Activated CD8-positive, alpha-beta memory T cell treated with anti-CD3 and anti-CD28 coated beads, Interleukin-2, amount 50 U/mL, for 24 hours (primary cell): ENCODE data around the gene SLC38A2.
A peak's percentile ranks its signal among the peaks of the same experiment; 100 is the strongest.

Experiments used
- DNase-seq: peaks from one replicate; pipeline ENCODE4 v3.0.0-alpha.2; 2020; ENCODE audit errors: extremely low read depth

SLC38A2 gene

DNA sequence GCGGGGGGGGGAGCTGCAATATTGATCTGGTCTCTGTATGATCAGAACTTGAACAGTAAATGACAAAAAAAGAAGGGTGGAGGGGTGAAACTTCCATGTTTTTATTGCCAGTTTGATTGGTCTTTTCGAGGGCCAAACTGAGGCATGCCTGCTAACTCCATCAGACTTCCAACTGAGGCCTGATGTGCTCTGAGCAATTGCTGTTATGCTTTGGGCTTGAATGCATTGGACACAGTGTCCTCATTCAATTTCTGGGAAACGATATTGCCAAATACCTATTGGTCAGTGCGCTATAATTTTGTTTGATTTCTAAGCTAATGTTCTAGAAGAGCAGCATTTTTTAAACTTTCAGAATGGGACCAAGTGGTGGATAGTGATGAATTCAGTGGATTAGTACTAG lies 2.1 kb upstream of the SLC38A2 start:
- DNase-seq: no peak

DNA sequence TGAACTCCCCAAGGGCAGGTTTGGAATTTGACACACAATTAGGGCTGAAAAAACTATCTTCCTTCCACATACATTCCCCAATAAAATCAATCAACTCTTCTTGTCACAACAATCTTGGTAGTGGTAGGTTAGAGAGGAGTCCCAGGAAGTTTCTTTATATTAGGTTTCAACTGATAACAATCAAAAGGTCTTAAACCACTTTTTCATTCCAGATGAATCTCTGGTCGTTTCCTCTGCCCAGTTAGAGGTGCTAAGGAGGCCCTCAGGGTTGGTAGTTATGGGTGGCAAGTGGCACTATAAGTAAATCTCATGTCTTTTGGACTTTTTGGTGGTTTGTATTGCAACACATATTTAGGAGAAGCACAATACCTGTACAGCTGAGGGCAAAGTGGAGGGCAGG lies 1.7 kb upstream of the SLC38A2 start:
- no peak for DNase-seq

DNA sequence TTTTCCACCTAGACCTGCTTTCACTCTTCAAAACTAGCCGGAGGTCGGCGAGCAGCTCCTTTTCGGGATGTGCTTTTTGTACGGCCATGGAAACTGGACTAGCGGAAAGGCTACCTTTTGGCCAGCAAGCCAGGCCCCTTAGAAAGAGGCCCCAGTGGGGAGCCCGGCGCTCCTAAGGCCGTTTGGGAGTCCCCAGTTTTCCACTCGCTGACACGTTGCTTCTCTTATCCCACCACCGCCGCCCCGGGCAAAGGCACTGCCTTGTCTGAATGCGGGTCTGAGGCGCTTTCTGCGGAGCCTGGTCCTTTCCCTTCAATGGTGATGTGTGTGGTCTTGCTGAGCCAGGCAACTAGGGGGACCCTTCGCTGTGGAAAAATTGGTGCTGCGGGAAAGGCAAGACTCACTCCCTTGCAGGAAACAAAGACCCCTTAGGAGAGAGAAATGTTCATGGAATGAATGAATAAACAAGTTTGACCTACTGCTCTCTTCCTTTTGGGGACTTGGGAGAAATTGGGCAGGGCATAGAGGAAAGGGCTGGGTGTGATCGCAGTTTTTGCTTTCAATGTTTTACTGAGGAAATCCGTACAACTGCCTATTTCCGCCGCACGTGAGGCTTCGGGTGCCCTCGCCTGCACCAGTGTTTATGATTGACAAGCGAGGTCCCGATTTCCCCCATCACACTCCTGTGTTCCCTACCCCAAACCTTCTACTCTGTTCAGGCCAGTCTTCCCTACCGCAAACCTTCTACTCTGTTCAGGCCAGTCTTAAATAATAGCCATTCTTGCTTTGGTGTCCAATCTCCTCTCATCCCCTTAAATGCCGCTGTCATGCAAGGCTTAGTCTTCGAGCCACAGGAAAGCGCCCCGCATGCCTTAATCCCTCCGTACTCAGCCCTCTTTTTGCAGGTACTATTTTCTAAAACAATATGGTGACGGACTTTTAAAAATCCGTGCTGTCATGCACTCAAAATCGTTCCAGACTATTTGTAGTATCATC lies 1.0 kb upstream of the SLC38A2 start:
- no peak for DNase-seq

DNA sequence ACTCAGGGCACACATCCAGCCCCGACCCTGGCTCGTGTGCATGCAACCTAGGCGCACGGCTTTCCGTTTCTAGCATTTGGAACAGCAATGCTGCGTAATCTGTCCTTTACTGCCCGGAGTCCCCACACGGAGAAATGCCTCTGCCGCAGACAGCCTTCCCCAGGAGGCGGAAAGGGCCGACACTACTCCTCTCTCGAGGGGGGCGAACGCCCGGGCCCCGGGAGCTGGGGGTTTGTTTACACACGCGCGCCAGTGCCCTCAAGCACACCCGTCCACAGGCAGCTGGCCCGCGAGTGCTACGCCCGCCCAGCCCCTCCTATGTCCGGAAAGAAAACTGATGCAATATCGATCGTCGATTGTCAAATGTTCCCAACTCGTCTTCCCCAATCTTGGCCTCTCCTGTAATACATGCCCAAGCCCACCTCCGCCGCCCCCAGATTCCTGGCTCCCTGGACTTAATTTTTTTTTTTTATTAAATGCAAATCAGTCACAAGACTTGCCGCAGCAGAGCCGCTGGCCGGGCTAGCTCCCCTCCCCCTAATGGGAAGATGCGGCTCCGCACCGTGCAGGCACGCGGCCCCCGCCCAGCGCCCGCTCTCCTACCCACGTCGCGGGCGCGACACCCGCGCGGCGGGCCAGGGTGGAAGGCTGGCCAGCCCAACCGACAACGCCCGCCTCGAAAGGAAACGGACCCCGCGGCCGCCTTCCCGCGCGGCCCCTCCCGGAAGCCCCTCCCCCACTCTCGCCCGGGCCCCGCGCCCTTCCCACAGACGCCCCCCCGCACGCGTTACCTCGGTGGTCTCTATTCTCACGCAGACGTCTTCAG lies 642 bp downstream of the SLC38A2 start:
- no peak for DNase-seq

DNA sequence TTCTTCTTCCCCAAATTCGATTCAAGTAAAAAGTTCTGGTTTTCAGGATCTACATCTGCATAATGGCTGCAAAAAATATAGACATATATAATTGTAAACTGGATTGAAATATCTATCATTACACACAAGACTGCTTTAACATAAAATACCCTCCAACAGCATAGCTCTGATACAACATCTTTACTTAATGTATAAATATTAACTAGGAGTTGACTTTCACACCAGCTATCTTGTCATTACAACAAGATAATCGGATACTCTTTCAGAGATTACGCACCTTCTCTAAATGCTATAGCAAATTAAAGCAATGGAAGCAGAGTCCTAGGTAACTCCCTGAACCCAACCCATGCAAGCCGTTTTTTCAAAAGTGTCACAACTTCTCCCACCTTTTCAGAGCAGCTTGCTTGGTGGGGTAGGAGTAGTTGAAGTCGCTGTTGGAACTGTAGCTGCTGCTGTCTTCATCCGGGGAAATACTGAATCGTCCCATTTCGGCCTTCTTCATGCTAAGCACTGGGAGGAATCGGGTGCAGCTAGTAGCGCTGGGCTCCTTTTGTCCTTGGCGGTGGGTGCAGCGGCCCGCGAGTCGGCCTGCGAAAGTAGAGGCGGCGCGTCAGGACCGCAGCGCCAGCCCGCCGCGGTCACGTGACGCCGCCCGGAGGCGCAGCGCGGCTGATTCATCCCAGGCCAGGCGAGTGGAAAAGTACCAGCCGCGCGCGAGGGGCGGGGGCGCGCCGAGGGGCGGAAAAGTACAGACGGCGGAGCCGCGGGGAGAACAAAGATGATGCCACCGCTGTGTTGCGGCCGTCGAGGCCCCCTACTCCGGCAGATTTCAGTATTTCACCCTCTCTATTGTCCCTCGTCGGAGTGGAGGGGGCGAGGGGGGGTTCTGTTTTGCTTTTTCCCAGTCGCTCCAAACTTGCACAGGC lies 1.5 kb downstream of the SLC38A2 start:
- DNase-seq: peak; percentile 77

DNA sequence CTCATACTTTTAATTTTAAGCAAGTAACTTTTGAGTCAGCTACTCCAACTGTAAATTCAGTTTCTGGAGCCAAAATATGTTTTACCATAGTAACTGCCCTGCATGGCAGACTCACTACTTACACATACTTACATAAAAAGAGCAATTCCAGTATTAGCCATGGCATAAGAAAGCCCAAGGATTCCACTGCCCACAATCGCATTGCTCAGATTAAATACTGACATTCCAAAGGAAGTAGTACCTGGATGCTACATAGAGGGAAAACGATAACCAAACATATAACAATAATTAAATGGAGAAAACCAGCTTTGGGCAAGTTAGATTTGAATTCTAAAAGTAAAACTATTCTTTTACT lies 2.2 kb downstream of the SLC38A2 start:
- no peak for DNase-seq

DNA sequence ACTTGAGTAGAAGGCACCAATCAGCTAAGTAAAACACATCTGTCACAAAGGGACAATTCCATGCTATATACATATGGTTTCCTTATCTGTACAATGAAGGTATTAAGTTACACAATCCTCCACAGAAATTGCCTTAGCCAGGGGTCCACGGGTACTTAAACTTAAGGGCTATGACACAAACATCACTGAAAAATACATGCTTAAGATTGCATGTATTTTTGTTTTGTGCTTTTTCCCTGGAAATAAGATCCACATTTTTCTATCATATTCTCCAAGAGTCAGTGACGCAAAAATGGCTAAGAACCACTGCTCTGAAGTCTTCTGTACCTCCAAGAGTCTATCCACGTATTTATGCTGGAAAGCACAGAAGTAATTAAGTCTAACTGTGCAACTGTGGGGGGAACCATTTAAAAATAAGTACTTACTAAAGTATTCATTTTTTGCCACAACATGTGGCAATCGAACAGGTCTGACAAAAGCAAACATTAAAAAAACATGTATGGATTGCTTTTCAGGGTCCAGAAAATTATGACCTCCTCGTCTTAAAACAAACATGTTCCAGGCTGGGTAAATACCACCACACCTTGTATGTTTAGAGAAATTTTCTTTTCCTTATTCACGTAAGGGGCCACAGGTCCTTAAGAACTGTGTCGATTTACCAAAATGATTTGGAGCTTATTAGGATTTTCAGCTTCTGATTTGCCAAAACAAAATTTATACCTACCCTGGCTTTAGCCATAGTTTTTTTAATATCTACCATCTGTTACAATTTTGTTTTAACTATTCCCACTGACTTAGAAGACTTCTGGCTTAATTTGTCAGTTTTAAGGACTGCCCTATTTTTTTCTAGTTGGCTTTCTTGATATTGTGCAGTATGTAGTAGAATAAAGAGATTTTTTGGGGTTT lies 2.8 kb downstream of the SLC38A2 start:
- DNase-seq: no peak

DNA sequence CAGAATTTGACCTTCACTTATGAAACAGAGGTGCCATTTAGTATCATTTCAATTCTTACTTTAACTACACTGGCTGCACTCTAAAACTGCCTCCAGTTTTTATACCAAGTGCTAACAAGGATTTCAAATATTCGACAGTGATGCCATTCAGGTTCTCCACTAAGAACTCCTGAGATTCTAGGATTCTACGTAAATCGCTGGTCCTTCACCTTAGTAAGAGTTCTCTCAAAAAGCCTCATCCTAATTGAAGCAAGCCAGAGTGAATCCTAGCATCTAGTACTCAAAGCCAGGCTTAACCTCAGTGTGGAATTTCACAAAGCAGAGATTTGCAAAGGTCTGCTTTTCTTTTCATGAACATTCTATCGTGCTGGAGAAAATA lies 3.5 kb downstream of the SLC38A2 start:
- no peak for DNase-seq

DNA sequence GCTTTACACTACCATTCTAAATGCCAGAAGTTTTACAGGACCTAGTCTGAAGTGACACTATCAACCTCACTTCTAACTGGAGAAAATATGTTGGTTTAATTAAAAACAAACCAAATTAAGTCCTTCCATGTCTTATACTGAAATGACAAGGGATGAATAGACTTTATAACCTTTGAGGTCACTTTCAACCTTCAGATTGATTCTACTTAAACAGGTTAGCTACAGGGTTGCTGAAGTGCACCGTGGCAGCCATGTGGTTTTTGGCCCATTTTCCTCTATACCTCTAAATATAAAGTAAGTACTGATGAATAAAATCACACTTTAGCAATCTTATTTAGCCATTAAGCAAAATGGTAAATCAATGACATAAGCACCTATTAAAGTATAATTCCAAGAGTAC lies 3.9 kb downstream of the SLC38A2 start:
- no peak for DNase-seq

DNA sequence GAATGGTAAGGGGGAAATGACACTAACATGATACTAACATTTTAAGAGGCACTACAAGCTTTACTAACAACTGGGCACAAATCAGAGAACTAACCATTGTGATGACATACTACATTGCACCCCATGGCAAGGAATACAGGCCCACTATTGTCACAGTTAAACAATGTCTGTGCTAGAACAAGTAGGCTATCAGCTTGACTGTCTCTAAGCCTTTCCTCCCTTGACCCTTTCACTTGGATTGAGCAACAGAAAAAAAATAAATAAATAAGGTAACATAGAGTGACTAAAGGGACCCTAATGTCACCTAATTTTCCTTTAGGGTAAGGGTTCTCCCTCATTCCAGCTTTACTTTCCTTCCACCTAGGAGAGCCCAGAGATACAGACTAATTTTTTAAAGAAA lies 4.4 kb downstream of the SLC38A2 start:
- no peak for DNase-seq

DNA sequence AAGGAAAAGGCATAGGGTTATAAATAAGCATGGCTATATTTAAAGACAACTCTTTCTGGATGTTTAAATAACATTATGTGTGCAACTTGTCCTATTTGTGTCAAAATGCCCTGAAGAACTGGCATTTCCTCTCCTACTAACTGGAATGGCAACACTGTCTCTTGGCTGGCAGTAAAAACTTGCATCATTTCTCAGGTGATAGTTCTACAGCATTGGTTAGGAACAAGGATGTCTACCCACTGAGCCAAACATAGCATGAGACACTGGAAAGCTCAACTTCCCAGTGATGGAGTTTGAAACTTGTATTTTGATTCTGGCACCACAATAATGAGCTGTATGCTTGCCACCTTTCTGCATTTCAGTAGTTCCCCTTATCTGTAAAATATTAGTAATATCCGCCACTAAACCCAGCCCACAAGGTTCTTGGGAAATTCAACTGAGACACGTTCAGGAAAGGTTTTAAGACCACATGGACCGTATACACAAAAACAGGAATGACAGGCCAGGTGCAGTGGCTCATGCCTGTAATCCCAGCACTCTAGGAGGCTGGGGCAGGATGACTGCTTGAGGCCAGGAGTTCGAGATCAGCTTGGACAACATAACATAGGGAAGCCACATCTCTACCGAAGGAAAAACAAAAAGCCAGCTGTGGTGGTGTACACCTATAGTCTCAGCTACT lies 5.1 kb downstream of the SLC38A2 start:
- DNase-seq: no peak

DNA sequence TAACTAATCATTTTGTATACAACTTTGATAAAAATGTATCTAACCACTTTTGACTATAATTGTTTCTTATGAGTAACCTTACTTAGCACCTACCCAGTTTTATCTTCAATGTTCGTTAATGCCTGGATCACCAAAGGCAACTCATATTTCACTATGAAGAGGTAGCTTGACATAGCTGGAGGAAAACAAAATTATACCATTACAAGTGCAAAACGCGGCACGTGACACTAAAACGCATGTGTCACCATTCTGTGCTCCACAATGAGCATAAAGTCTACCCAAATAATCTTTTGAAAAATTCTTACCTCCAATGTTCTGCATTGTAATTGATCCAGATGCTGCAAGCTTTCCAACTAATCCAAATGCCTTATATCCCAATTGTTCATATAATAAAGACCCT lies 5.8 kb downstream of the SLC38A2 start:
- DNase-seq: no peak

DNA sequence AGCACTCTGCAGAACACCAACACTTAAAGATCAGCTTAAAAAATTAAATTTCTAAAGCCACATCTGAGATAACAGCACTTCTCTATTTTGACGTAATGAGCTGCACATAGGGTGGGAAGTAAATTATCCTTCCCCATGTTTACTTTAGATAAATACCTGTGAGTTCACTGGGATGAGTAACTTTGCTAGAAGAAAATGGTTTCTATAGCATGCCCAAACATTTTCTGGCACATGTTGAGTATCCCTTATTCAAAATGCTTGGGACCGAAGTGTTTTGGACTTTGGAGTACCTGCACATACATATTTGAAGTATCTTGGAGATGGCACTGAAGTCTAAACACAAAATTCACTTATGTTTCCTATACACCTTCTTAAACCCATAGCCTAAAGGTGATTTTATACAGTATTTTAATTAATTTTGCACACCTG lies 6.6 kb downstream of the SLC38A2 start:
- DNase-seq: no peak

DNA sequence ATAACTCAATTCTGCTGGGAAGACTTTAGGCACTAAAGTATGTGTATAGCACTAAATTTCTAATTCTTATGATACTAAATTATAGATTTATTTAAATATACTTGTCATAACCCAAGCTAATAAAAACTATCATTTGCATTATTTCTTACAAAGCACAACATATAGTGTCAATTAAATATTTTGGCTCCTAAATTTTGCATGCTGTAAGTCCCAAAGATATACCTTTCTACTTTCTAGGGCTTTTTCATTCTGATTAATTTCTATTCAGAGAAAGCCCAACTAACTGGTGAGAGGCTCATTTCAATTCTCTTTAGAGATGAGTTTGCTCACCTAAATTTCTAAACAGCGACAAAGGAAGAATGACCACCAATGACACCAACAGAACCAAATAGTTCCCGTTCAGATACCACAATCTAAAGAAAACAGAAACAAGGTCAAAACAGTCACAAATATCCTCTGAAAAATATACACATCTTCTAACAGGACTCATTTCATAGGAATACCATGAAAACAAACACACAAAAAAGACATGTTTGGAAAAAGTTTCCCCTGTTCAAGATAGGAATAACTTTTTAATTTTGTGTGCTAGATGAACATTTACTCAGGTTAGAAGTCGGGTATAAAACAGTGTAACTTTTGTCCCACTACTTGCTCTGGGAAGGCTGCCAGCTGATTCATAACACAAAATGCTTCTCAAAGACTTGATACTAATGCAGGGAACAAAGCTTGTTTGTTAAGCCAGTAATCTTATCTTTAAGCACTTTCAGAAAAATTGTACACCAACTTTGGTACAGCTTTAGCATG lies 7.6 kb downstream of the SLC38A2 start:
- no peak for DNase-seq

DNA sequence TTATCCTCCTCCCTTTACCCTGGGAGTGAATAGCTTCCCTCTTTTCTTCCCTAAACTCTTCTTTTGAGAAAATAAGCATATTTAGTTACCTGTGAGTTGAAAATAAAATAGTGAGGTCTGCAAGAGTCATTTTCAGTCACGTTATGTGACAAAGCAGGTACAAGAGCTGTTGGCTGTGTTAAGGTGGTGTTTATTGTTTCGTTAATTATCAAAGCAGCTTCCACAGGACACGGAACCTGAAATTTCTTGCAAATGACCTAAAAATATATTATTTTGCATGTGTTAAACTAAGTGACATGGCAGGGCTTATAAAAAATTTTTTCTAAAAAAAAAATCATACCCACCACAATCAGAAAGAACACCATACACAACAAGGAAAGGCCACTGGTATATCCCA lies 8.3 kb downstream of the SLC38A2 start:
- DNase-seq: no peak

DNA sequence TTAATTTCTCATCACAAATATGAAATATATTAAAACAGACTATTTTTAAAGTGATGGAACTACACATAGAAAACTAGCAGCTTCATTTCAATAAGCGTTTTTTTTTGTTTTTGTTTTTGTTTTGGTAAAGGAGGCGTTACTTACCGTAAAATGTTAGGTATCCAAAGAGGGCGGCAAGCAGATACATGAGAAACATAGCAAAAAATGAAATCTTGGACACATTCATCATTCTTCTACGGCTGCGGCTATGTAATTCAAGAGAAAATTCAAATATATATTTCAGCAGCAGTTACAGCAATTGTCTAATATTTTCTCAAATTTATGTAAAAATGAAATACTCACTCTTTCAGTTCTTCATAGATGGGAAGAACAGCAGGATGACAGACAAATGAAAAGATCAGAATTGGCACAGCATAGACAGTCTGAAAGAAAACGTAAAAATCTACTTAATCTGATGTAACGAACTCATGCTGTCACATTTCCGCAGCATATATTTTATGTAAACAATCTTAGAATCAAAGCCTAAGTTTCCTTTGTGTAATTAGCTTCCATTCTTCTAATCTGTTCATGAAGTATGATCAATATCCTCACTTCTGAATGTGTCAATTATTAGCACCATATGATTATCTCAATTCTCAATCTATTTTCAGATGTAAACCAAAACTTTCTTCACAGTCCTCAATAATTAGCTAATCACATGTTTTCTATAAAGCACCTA lies 8.8 kb downstream of the SLC38A2 start:
- no peak for DNase-seq

DNA sequence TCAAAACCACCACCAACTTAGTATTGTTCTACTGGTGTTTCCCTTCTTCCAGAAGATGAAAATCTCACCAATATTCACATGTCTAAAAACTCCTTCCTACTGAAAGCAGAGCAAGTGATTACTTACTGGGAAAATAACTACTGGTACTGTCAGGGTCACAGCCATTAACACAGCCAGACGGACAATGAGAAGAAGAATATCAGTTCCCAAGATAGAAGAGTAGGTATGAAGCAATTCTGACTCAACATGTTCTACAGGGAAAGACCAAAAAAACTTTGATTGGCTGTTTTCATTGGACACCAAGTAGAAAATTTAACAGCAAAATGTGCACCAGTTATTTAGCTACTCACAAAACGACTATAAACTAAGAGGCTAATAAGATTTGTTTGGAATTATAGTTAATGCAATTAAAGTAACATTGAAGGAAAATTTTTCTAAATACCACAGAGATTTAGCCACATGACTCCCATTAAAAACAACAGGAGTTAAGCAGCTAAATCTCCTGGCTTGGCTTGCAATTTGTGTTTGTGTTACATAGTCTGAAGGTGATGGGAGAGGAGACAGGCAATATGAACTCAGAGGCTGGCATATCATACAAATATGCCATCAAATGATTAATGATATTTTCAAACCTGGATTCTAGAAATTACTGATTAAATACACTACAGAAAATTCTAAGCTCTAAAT lies 9.5 kb downstream of the SLC38A2 start:
- DNase-seq: no peak

DNA sequence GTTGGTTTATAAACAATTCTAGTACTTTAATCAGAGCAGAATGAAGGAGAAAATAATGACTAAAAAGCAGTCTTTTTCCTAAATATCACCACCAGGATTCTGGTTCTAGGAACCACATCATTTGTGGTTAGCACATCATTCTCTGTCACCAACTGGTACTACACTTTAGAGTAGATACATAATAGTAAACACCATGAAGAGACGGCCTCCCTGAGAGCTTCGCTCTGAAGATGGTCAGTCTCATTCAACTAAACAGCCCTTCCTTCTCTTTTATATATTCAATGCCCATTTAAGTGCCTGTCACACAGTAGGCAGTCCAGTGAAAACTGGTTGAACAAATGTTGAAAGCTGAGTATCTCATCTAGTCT lies 10.9 kb downstream of the SLC38A2 start:
- DNase-seq: no peak
